Thoracic aorta (tissue), 2 donors: ENCODE data around the gene RGMB. TPM values are rescaled to one million over a fixed set of nuclear protein-coding genes. Genes with fewer than 3 reads are reported as not detected.
A peak's percentile ranks its signal among the peaks of the same experiment; 100 is the strongest.

Source experiments
- ATAC-seq: fragments of 150-250 bp; one replicate; pipeline ENCODE4 v1.8.0; 2017; ENCODE audit warnings: low read depth; ENCODE audit not compliant: insufficient number of reproducible peaks, low FRiP score
- DNase-seq: peaks from one replicate; pipeline ENCODE4 v3.0.0-alpha.2; 2020; ENCODE audit warnings: low spot score
- H3K27ac ChIP-seq, 2 donors: fragments of 200-600 bp; sonication (generic); 1 replicate in 1 of 2; 2 replicates in 1 of 2; pipeline ENCODE4 v1.5.1; 2016; ENCODE audit warnings: mild to moderate bottlenecking in 2 of 2, moderate library complexity in 2 of 2
- H3K27me3 ChIP-seq: fragments of 200-600 bp; sonication (generic); replicated peaks from 2 replicates; pipeline ENCODE4 v1.6.0; 2016; ENCODE audit warnings: mild to moderate bottlenecking; ENCODE audit not compliant: insufficient read depth
- H3K36me3 ChIP-seq: fragments of 200-600 bp; sonication (generic); one replicate; pipeline ENCODE4 v1.5.1; 2016
- H3K4me1 ChIP-seq, 2 donors: fragments of 200-600 bp; sonication (generic); 1 replicate in 1 of 2; 2 replicates in 1 of 2; pipeline versions ENCODE4 v1.5.1 to v1.6.0; 2016; ENCODE audit warnings: low read depth in 2 of 2, mild to moderate bottlenecking in 1 of 2; ENCODE audit not compliant: control insufficient read depth in 1 of 2
- H3K4me3 ChIP-seq: fragments of 200-600 bp; sonication (generic); 2 replicates; pipeline ENCODE4 v1.5.1; 2016; ENCODE audit warnings: mild to moderate bottlenecking
- H3K9me3 ChIP-seq: fragments of 200-600 bp; sonication (generic); 2 replicates; pipeline ENCODE4 v1.5.1; 2016
- total RNA-seq, 2 donors: library from RNA; depleted of rRNA; stranded (reverse); fragments of >200 nt; gene quantifications; one replicate each; pipeline versions ENCODE4 v1.1.0 to v1.2.3, GENCODE V29; 2016
- TF ChIP-seq, protein P1 (sequence below): fragments of 200-600 bp; sonication (generic); IDR thresholded peaks from one replicate; pipeline ENCODE4 v1.5.1; 2019; ENCODE audit warnings: antibody characterized with exemption

The RGMB gene, protein sequence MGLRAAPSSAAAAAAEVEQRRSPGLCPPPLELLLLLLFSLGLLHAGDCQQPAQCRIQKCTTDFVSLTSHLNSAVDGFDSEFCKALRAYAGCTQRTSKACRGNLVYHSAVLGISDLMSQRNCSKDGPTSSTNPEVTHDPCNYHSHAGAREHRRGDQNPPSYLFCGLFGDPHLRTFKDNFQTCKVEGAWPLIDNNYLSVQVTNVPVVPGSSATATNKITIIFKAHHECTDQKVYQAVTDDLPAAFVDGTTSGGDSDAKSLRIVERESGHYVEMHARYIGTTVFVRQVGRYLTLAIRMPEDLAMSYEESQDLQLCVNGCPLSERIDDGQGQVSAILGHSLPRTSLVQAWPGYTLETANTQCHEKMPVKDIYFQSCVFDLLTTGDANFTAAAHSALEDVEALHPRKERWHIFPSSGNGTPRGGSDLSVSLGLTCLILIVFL
- 10 to 100 TPM; 11.9 to 23.1 TPM for total RNA-seq

DNA sequence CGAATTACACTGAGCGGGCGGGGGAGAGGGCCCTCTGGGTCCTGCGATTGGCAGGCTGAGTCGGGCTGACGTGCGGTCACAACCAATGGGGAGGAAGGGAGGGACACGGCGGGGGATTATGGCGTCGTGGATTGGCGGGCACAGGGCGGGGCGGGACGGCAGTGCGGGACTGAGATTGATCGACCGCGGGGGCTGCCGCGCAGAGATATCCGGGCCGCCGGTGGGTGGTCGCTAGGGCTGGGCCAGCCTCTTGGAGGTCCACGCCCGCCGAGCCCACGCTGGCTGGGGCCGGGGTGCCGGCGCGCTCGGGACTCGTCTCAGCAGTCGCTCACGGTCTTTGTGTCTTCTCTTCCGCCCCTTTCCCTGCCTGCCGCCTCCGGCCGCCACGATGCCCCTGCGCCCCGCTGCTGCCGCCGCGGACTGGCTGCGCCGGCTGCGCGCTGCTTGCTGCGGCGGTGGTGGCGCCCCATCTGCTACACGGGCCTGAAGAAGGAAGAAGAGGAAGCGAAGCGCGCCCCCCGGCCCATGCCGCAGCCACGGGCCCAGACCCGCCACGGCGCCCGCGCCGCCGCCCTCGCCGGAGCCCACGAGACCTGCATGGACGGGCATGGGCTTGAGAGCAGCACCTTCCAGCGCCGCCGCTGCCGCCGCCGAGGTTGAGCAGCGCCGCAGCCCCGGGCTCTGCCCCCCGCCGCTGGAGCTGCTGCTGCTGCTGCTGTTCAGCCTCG is at the start of gene RGMB:
TSS of gene RGMB (plus strand) at position 200 of the 728 bp plus-strand sequence. CDS start at position 608, 408 bp downstream.
- H3K9me3 ChIP-seq, result no peaks in the 10 kb centered on the region
- no peaks in the 10 kb centered on the region for H3K36me3 ChIP-seq
- peak within 1 kb of the TSS; percentile 87 to 88 for H3K27ac ChIP-seq
- DNase-seq, result peak; percentile 89
- H3K4me1 ChIP-seq, result peaks cover 13 to 27% of the 10 kb centered on the region in 2 donors
- TF ChIP-seq, protein P1, sequence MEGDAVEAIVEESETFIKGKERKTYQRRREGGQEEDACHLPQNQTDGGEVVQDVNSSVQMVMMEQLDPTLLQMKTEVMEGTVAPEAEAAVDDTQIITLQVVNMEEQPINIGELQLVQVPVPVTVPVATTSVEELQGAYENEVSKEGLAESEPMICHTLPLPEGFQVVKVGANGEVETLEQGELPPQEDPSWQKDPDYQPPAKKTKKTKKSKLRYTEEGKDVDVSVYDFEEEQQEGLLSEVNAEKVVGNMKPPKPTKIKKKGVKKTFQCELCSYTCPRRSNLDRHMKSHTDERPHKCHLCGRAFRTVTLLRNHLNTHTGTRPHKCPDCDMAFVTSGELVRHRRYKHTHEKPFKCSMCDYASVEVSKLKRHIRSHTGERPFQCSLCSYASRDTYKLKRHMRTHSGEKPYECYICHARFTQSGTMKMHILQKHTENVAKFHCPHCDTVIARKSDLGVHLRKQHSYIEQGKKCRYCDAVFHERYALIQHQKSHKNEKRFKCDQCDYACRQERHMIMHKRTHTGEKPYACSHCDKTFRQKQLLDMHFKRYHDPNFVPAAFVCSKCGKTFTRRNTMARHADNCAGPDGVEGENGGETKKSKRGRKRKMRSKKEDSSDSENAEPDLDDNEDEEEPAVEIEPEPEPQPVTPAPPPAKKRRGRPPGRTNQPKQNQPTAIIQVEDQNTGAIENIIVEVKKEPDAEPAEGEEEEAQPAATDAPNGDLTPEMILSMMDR, result no peak
- peak within 1 kb of the TSS; percentile 91 for H3K4me3 ChIP-seq
- H3K27me3 ChIP-seq, result no peaks in the 10 kb centered on the region
- ATAC-seq, result peak; percentile 86

DNA sequence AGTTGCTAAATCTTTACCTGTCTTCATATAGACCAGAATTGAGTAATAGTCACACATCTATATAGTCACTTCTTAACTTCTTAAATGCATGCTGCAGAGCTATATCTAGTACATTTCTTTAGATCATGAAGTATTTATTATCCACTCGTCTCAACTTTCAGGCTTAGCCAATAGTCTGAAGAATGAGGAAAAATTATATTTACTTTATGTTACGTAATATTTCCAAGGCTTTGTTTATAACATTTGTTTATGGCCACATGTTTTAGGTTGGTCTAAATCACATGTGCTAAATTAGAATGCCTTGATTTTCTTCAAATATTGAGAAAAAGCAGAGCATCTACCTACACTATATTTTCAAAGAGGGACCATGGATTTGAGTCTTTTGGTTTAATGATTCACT is 47.2 kb upstream of the RGMB start:
- Histone ChIP-seq H3K27me3 (no peaks in the 10 kb centered on the region), H3K9me3 (no peaks in the 10 kb centered on the region), H3K4me1 (no peaks in the 10 kb centered on the region), H3K4me3 (no peak overlapping the region), H3K36me3 (no peaks in the 10 kb centered on the region), H3K27ac (no peak overlapping the region)
- no peak for ATAC-seq
- TF ChIP-seq, protein P1, result no peak
- DNase-seq, result no peak

DNA sequence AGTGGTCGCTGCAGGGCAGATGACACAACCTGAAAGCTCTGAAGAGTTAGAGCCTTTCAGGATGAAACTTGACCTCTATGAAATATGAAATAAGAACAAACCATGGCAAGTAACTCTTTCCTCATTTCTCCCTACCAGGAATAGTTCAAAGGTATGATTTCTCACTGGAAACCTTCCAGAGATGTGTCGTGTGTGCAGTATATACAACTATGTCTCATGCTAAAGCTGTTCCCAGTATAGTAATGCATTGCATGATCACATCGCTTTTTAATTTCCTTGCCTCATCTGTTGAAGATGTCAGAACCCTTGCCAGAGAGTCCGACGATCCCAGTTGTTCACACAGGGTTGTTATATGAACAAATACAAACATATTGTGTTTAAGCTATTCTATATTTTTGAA is 45.8 kb upstream of the RGMB start:
- Histone ChIP-seq H3K36me3 (no peaks in the 10 kb centered on the region), H3K4me3 (no peak overlapping the region), H3K27ac (no peak overlapping the region), H3K27me3 (no peaks in the 10 kb centered on the region), H3K4me1 (no peaks in the 10 kb centered on the region), H3K9me3 (no peaks in the 10 kb centered on the region)
- ATAC-seq, result no peak
- no peak for DNase-seq
- TF ChIP-seq, protein P1, result no peak

DNA sequence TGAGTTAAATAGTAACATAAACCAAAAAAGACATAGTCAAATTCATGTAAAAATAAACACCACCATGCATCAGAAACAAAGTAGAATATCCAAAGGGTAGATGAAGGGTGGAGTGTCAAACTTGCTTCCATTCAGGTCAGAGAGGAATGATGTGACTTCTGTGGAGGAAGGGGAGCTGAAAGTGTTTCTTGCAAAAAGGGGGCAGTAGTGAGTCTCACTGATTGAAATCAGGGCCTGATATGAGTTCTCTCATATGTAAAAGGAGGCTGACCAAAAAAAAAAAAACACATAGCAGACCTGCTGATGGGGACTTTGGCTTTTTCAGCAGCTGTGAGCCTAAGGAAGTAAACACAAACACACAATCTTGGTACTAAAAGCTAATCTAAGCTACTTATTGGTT is 38.8 kb upstream of the RGMB start:
- Histone ChIP-seq H3K4me1 (no peaks in the 10 kb centered on the region), H3K4me3 (no peak overlapping the region), H3K27ac (no peak overlapping the region), H3K9me3 (no peaks in the 10 kb centered on the region), H3K27me3 (no peaks in the 10 kb centered on the region), H3K36me3 (no peaks in the 10 kb centered on the region)
- TF ChIP-seq, protein P1, result no peak
- ATAC-seq (no peak), DNase-seq (no peak)

DNA sequence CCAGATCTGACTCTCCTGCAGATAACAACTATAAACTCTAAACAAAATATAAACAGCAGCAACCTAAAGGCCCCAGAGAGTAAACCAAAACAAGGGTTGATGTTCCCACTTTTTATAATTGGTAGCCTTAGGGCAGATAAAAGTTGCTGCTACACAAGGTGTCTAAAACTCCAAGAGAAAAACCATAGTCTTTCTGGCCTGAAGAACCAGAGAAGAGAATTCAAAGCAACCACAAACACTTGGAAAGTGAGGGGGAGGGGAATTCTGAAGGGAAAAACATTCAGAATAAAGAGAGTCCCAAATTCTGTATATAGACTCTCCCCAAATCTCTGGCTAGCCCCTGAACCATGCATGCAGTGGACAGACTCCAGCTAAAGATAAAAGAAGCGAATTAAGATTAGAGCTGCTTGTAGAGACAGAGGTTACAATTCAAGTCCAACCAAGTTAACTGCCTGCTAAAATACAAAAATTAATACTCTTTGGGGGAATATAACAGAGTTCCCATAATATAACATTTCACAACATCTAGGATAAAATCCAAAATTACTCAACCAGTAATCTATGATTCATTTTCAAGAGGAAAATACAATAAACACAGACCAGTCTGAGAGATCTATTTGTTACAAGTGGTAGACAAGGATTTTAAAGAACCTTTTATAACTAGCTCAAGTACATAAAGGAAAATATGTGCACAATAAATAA is 37.5 kb upstream of the RGMB start:
- H3K9me3 ChIP-seq, result no peaks in the 10 kb centered on the region
- ATAC-seq, result no peak
- TF ChIP-seq, protein P1, result no peak

More for the DNA sequence above, 37.5 kb upstream of the RGMB start:
- Histone ChIP-seq H3K4me3 (no peak overlapping the region), H3K27me3 (no peaks in the 10 kb centered on the region), H3K36me3 (no peaks in the 10 kb centered on the region), H3K27ac (no peak overlapping the region), H3K4me1 (no peaks in the 10 kb centered on the region)
- DNase-seq, result no peak
